ENCODE measurements around the gene ATN1.
A peak's percentile ranks its signal among the peaks of the same experiment; 100 is the strongest.

Gene ATN1

GRCh38 chr12:6904280-6905276, 23.2 kb upstream of the ATN1 start, which contains the start of gene LRRC23:
Gene LRRC23, plus strand, starts transcription at chr12:6904822. Its CDS starts 812 bp downstream, at chr12:6905634.
- no peak for TF ChIP-seq USF1 (IDR thresholded peaks at IDR 0.05)
- 0 out of 2 replicates have a peak, but pooled peaks have one; percentile 56 for TF ChIP-seq CEBPB (IDR thresholded peaks at IDR 0.05)
- no peak for TF ChIP-seq RAD21 (IDR thresholded peaks at IDR 0.05; ENCODE audit: low read depth)
- no peak for TF ChIP-seq YY1 (IDR thresholded peaks at IDR 0.05; ENCODE audit: low read depth)
- no peak for TF ChIP-seq TEAD4 (IDR thresholded peaks at IDR 0.05)
- TF ChIP-seq TAF1 (IDR thresholded peaks at IDR 0.05; ENCODE audit: low read depth) = no peak
- no peak for TF ChIP-seq EGR1 (IDR thresholded peaks at IDR 0.05)
- TF ChIP-seq CREB1 (IDR thresholded peaks at IDR 0.05; ENCODE audit: low read depth) = peak; percentile 74
- no peak for TF ChIP-seq NFIC (IDR thresholded peaks at IDR 0.05)
- TF ChIP-seq MAX (IDR thresholded peaks at IDR 0.05) = peak; percentile 77; the same call in 1 of the 2 replicates
- TF ChIP-seq FOXM1 (IDR thresholded peaks at IDR 0.05; ENCODE audit: borderline replicate concordance, low read depth) = no peak
- TF ChIP-seq, protein P1, sequence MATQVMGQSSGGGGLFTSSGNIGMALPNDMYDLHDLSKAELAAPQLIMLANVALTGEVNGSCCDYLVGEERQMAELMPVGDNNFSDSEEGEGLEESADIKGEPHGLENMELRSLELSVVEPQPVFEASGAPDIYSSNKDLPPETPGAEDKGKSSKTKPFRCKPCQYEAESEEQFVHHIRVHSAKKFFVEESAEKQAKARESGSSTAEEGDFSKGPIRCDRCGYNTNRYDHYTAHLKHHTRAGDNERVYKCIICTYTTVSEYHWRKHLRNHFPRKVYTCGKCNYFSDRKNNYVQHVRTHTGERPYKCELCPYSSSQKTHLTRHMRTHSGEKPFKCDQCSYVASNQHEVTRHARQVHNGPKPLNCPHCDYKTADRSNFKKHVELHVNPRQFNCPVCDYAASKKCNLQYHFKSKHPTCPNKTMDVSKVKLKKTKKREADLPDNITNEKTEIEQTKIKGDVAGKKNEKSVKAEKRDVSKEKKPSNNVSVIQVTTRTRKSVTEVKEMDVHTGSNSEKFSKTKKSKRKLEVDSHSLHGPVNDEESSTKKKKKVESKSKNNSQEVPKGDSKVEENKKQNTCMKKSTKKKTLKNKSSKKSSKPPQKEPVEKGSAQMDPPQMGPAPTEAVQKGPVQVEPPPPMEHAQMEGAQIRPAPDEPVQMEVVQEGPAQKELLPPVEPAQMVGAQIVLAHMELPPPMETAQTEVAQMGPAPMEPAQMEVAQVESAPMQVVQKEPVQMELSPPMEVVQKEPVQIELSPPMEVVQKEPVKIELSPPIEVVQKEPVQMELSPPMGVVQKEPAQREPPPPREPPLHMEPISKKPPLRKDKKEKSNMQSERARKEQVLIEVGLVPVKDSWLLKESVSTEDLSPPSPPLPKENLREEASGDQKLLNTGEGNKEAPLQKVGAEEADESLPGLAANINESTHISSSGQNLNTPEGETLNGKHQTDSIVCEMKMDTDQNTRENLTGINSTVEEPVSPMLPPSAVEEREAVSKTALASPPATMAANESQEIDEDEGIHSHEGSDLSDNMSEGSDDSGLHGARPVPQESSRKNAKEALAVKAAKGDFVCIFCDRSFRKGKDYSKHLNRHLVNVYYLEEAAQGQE (IDR thresholded peaks at IDR 0.05; ENCODE audit: low read depth) = no peak
- TF ChIP-seq TCF12 (IDR thresholded peaks at IDR 0.05; ENCODE audit: low read depth) = no peak
- no peak for TF ChIP-seq ZBTB7A (IDR thresholded peaks at IDR 0.05; ENCODE audit: low read depth)
- TF ChIP-seq EP300 (IDR thresholded peaks at IDR 0.05; ENCODE audit: borderline replicate concordance) = no peak

- TF ChIP-seq ZBTB7A (IDR thresholded peaks at IDR 0.05; ENCODE audit: low read depth) = 0 out of 2 replicates have a peak, but pooled peaks have one; percentile 27
- no peak for TF ChIP-seq MAX (IDR thresholded peaks at IDR 0.05)
- TF ChIP-seq NFIC (IDR thresholded peaks at IDR 0.05) = no peak
These were observed 22.2 kb upstream of the ATN1 start for GRCh38 chr12:6905414-6906040.

GRCh38 chr12:6909421-6910145, 18.2 kb upstream of the ATN1 start:
- TF ChIP-seq TAF1 (IDR thresholded peaks at IDR 0.05; ENCODE audit: low read depth) (no peak), NFIC (IDR thresholded peaks at IDR 0.05) (no peak), TEAD4 (IDR thresholded peaks at IDR 0.05) (no peak), CEBPB (IDR thresholded peaks at IDR 0.05) (no peak), TCF12 (IDR thresholded peaks at IDR 0.05; ENCODE audit: low read depth) (no peak), FOXM1 (IDR thresholded peaks at IDR 0.05; ENCODE audit: borderline replicate concordance, low read depth) (no peak), ZBTB7A (IDR thresholded peaks at IDR 0.05; ENCODE audit: low read depth) (no peak), YY1 (IDR thresholded peaks at IDR 0.05; ENCODE audit: low read depth) (no peak), USF1 (IDR thresholded peaks at IDR 0.05) (no peak), MAX (IDR thresholded peaks at IDR 0.05) (no peak), EGR1 (IDR thresholded peaks at IDR 0.05) (no peak)

GRCh38 chr12:6912164-6912935, 15.4 kb upstream of the ATN1 start:
- TF ChIP-seq CEBPB (IDR thresholded peaks at IDR 0.05) (no peak), NFIC (IDR thresholded peaks at IDR 0.05) (no peak), TEAD4 (IDR thresholded peaks at IDR 0.05) (no peak), RAD21 (IDR thresholded peaks at IDR 0.05; ENCODE audit: low read depth) (no peak), TCF12 (IDR thresholded peaks at IDR 0.05; ENCODE audit: low read depth) (no peak), CREB1 (IDR thresholded peaks at IDR 0.05; ENCODE audit: low read depth) (no peak)

DNA sequence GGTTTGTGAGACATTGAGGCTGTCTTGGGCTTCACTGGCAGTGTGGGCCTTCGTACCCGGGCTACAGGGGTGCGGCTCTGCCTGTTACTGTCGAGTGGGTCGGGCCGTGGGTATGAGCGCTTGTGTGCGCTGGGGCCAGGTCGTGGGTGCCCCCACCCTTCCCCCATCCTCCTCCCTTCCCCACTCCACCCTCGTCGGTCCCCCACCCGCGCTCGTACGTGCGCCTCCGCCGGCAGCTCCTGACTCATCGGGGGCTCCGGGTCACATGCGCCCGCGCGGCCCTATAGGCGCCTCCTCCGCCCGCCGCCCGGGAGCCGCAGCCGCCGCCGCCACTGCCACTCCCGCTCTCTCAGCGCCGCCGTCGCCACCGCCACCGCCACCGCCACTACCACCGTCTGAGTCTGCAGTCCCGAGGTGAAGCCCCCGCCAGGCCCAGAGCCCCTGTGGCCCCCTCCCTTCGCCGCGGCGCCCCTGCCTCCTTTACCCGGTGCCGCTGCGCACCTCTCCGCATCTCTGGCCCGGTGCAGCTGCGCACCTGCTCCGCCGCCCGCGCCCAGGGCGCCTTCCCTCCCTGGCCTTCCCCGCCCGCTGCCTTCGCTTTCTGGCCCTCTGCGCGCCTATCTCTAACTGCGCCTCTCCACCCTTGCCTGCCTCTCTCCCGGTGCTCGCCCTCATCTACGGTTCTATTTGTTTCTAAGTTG, 13.4 kb upstream of the ATN1 start, which contains the start of gene ENO2:
Gene ENO2 (plus strand): TSS at position 335 of the 701 bp plus-strand sequence. CDS start 1,253 bp downstream, outside the sequence.
- TF ChIP-seq MAX (IDR thresholded peaks at IDR 0.05) (peak; percentile 68; the same call in 1 of the 2 replicates), RAD21 (IDR thresholded peaks at IDR 0.05; ENCODE audit: low read depth) (no peak), NFIC (IDR thresholded peaks at IDR 0.05) (no peak), ZBTB7A (IDR thresholded peaks at IDR 0.05; ENCODE audit: low read depth) (peak; percentile 92), USF1 (IDR thresholded peaks at IDR 0.05) (peak; percentile 91)
